Measurements from ENCODE around the gene DUOXA1. TPM values are rescaled to one million over a fixed set of nuclear protein-coding genes. Genes with fewer than 3 reads are reported as not detected.

Gene DUOXA1
- total RNA-seq, 1 donor from 2014 or later, result 4.2 TPM

GRCh38 chr15:45117308-45118130, 12.2 kb downstream of the DUOXA1 start:
- H3K4me1 ChIP-seq, result peaks cover 7 to 18% of the 10 kb centered on the region in 2 donors
- no peak for DNase-seq (ENCODE audit: low spot score in 2 of 2)
- intact Hi-C loops (cut with DNase I), result no loop called here
- no peaks in the 10 kb centered on the region for H3K36me3 ChIP-seq
- H3K9me3 ChIP-seq, result no peaks in the 10 kb centered on the region
- H3K27ac ChIP-seq, result no peak overlapping the region
- peaks cover 11% of the 10 kb centered on the region for H3K27me3 ChIP-seq
- H3K4me3 ChIP-seq, result peak overlapping the region; percentile 43 to 56
- TF ChIP-seq CTCF (IDR thresholded peaks at IDR 0.05), result no peak

- Histone ChIP-seq H3K27me3 (peaks cover 12% of the 10 kb centered on the region), H3K4me3 (peak overlapping the region; percentile 43 to 51)
- no peak for TF ChIP-seq CTCF (IDR thresholded peaks at IDR 0.05)
Measured at GRCh38 chr15:45116482-45117307, 13.0 kb downstream of the DUOXA1 start.

GRCh38 chr15:45116006-45116481, 13.6 kb downstream of the DUOXA1 start:
- H3K4me1 ChIP-seq, result peaks cover 7 to 18% of the 10 kb centered on the region in 2 donors
- H3K4me3 ChIP-seq, result no peak overlapping the region
- no peak overlapping the region for H3K27ac ChIP-seq
- no peaks in the 10 kb centered on the region for H3K36me3 ChIP-seq
- intact Hi-C loops (cut with DNase I), result no loop called here
- no peaks in the 10 kb centered on the region for H3K9me3 ChIP-seq
- H3K27me3 ChIP-seq, result peaks cover 17% of the 10 kb centered on the region
- no peak for DNase-seq (ENCODE audit: low spot score in 2 of 2)
- no peak for TF ChIP-seq CTCF (IDR thresholded peaks at IDR 0.05)

More at GRCh38 chr15:45116482-45117307, 13.0 kb downstream of the DUOXA1 start:
- DNase-seq (ENCODE audit: low spot score in 2 of 2), result no peak
- H3K9me3 ChIP-seq, result no peaks in the 10 kb centered on the region
- H3K36me3 ChIP-seq, result no peaks in the 10 kb centered on the region
- H3K27ac ChIP-seq, result no peak overlapping the region
- peaks cover 7 to 18% of the 10 kb centered on the region in 2 donors for H3K4me1 ChIP-seq
- intact Hi-C loops (cut with DNase I), result no loop called here

- no peak for DNase-seq (ENCODE audit: low spot score in 2 of 2)
- Histone ChIP-seq H3K27me3 (peaks cover 15% of the 10 kb centered on the region), H3K27ac (no peak overlapping the region), H3K4me1 (peaks cover 7 to 18% of the 10 kb centered on the region in 2 donors), H3K4me3 (no peak overlapping the region), H3K36me3 (no peaks in the 10 kb centered on the region), H3K9me3 (no peaks in the 10 kb centered on the region)
- intact Hi-C loops (cut with DNase I), result no loop called here
- no peak for TF ChIP-seq CTCF (IDR thresholded peaks at IDR 0.05)
Measured at GRCh38 chr15:45115312-45115820, 14.3 kb downstream of the DUOXA1 start.

GRCh38 chr15:45114751-45115085, 15.0 kb downstream of the DUOXA1 start:
- Histone ChIP-seq H3K27ac (no peak overlapping the region), H3K9me3 (no peaks in the 10 kb centered on the region), H3K4me1 (peaks cover 7 to 18% of the 10 kb centered on the region in 2 donors), H3K4me3 (peak overlapping the region in 1 of 2 donors; percentile 37), H3K36me3 (no peaks in the 10 kb centered on the region), H3K27me3 (peaks cover 14% of the 10 kb centered on the region)
- intact Hi-C loops (cut with DNase I), result no loop called here
- DNase-seq (ENCODE audit: low spot score in 2 of 2), result no peak
- TF ChIP-seq CTCF (IDR thresholded peaks at IDR 0.05), result no peak

Measured in ascending aorta (tissue), 2 donors.